Psoas muscle (tissue), 8 donors: ENCODE results near the gene SLC25A44. TPM values are rescaled to one million over a fixed set of nuclear protein-coding genes. Genes with fewer than 3 reads are reported as not detected.
A peak's percentile ranks its signal among the peaks of the same experiment; 100 is the strongest.

Source experiments
- ATAC-seq, 4 donors: fragments of 200-7000 bp; cut with Tn5 transposase; one replicate each; pipeline ENCODE4 v1.9.1; 2020; ENCODE audit warnings: moderate library complexity in 3 of 4, mild to moderate bottlenecking in 2 of 4
- DNase-seq, 2 donors: peaks; one replicate each; pipeline ENCODE4 v3.0.0-alpha.2; 2020
- H3K27ac ChIP-seq: fragments of 200-600 bp; one replicate; pipeline ENCODE4 v1.8.0; 2022
- H3K27me3 ChIP-seq, 3 donors: fragments of 200-600 bp in 1 of 3; one replicate each; pipeline versions ENCODE4 v1.6.1 to v1.8.0; 2013 to 2022; ENCODE audit warnings: low read length in 2 of 3, mild to moderate bottlenecking in 2 of 3, moderate library complexity in 1 of 3; ENCODE audit not compliant: insufficient read depth in 3 of 3
- H3K36me3 ChIP-seq, 2 donors: fragments of 200-600 bp in 1 of 2; one replicate each; pipeline versions ENCODE4 v1.6.1 to v1.8.0; 2013 to 2022; ENCODE audit warnings: low read depth in 1 of 2, mild to moderate bottlenecking in 1 of 2, moderate library complexity in 1 of 2; ENCODE audit not compliant: insufficient read depth in 1 of 2
- H3K4me1 ChIP-seq: fragments of 200-600 bp; one replicate; pipeline ENCODE4 v1.8.0; 2022
- H3K4me3 ChIP-seq: fragments of 200-600 bp; one replicate; pipeline ENCODE4 v1.8.0; 2022; ENCODE audit warnings: mild to moderate bottlenecking
- H3K9me3 ChIP-seq: fragments of 200-600 bp; one replicate; pipeline ENCODE4 v1.8.0; 2022
- WGBS, 3 donors: extraction: QIAGEN DNeasy Blood & Tissue Kit; methylation state at CpG; one replicate each; pipeline versions ENCODE4 v1.1.6 to v1.1.7; 2013; 5-methylcytosine and 5-hydroxymethylcytosine counted together
- intact Hi-C, 2 donors: fragments of 100-400 bp; cut with DNase I; formaldehyde crosslinking; loops; one replicate each; pipeline versions ENCODE4 v1.11.0 to v1.14.2; 2022
- polyA plus RNA-seq, 3 donors: library from polyadenylated mRNA; stranded (reverse); fragments of 200-250 nt; gene quantifications; one replicate each; pipeline ENCODE4 v1.2.3, GENCODE V29; 2013
- total RNA-seq, 4 donors: library from RNA; stranded (reverse); fragmentation: NEBNext Ultra II Directional in 2 of 4; extraction: Animal tissue kit (Norgen Biotek cat#: 25700) in 2 of 4; gene quantifications; one replicate each; pipeline versions ENCODE4 v1.2.1 to v1.2.4, GENCODE V29; 2021 to 2023
- TF ChIP-seq, protein P1 (sequence below): fragments of 200-600 bp; IDR thresholded peaks from one replicate; pipeline ENCODE4 v1.8.0; 2022; ENCODE audit warnings: antibody characterized with exemption
- donor health status: healthy with polysubstance abuse.
- donor health status: DM: no; HTN: no; CAD: no; lungs with moderate emphysema.
- donor health status: Bipolar disorder and iron deficiency.
- donor health status: healthy.
- donor health status: DM: yes; HTN: yes; CAD: no.
- donor health status: DM: no; HTN: no; CAD: no.
- donor health status: DM: no; HTN: no; CAD: no.
- donor health status: DM: yes; HTN: yes; CAD: no.

SLC25A44 gene
- total and polyA plus RNA-seq, 7 donors, result 11.2 to 40.3 (median 21.1) TPM

GRCh38 chr1:156232201-156232894 is 38.4 kb downstream of the SLC25A44 start:
- WGBS, 3 donors, result 74 to 89% (median 78%) methylated on average over 12 of the region's 12 CpGs
- intact Hi-C loops, result no loop called here
- Histone ChIP-seq H3K36me3 (peaks cover 5 to 68% of the 10 kb centered on the region in 2 donors), H3K27ac (no peak overlapping the region), H3K27me3 (no peaks in the 10 kb centered on the region), H3K9me3 (no peaks in the 10 kb centered on the region), H3K4me1 (no peaks in the 10 kb centered on the region), H3K4me3 (no peak overlapping the region)
- TF ChIP-seq, protein P1, sequence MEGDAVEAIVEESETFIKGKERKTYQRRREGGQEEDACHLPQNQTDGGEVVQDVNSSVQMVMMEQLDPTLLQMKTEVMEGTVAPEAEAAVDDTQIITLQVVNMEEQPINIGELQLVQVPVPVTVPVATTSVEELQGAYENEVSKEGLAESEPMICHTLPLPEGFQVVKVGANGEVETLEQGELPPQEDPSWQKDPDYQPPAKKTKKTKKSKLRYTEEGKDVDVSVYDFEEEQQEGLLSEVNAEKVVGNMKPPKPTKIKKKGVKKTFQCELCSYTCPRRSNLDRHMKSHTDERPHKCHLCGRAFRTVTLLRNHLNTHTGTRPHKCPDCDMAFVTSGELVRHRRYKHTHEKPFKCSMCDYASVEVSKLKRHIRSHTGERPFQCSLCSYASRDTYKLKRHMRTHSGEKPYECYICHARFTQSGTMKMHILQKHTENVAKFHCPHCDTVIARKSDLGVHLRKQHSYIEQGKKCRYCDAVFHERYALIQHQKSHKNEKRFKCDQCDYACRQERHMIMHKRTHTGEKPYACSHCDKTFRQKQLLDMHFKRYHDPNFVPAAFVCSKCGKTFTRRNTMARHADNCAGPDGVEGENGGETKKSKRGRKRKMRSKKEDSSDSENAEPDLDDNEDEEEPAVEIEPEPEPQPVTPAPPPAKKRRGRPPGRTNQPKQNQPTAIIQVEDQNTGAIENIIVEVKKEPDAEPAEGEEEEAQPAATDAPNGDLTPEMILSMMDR, result no peak
- DNase-seq, result peak in 1 of 2 donors; percentile 36
- peak; percentile 26 to 62 (median 34) for ATAC-seq

DNA sequence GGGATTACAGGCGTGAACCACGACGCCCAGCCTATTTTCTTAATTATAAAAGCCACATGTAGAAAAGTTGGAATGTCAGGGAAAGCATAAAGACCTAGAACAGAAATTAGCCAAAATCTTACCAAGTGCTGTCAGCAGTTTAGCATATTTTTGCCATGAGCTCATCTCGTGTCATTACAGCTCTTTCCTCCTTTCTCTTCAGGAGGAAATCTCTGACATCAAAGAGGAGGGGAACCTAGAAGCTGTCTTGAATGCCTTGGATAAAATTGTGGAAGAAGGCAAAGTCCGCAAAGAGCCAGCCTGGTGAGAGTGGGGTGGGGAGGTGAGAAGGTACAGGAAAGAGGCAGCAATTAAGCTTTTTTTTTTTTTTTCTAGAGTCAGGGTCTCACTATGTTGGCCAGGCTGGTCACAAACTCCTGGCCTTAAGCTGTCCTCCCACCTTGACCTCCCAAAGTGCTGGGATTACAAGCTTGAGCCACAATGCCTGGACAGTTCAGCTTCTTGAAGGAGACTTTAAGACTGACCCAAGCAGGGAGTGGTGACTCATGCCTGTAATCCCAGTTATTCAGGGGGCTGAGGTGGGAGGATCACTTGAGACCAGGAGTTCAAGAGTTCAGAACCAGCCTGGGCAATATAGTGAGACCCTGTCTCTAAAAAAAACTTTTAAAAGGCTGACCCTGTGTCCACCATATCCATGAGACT is 39.7 kb downstream of the SLC25A44 start:
- peak in 1 of 2 donors; percentile 15 for DNase-seq
- intact Hi-C loops, result no loop called here
- Histone ChIP-seq H3K27me3 (no peaks in the 10 kb centered on the region), H3K4me1 (no peaks in the 10 kb centered on the region), H3K36me3 (peaks cover 11 to 68% of the 10 kb centered on the region in 2 donors), H3K27ac (no peak overlapping the region), H3K4me3 (no peak overlapping the region), H3K9me3 (no peaks in the 10 kb centered on the region)
- ATAC-seq, result no peak
- 81 to 83% (median 81%) methylated on average over 5 of the region's 5 CpGs for WGBS, 3 donors
- TF ChIP-seq, protein P1, result no peak

DNA sequence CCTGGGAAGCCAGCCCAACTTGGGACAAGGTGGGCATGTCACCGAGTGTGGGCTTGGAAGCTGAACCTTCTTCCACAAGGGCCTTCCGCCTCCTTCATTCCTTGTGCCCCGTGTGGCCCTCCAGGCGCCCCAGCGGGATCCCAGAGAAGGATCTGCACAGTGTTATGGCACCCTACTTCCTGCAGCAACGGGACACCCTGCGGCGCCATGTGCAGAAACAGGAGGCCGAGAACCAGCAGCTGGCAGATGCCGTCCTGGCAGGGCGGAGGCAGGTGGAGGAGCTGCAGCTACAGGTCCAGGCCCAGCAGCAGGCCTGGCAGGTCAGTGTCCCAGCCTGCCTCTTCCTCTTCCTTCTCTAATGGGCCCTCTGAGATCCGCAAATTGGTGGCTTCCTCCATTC is 42.3 kb downstream of the SLC25A44 start:
- no peaks in the 10 kb centered on the region for H3K4me1 ChIP-seq
- ATAC-seq, result no peak
- no peak overlapping the region for H3K4me3 ChIP-seq
- H3K27me3 ChIP-seq, result no peaks in the 10 kb centered on the region
- TF ChIP-seq, protein P1, result no peak
- peak in 1 of 2 donors; percentile 35 for DNase-seq
- WGBS, 3 donors, result 91 to 96% (median 94%) methylated on average over 10 to 12 of the region's 12 CpGs
- no peak overlapping the region for H3K27ac ChIP-seq
- no peaks in the 10 kb centered on the region for H3K9me3 ChIP-seq
- intact Hi-C loops, result no loop called here
- peaks cover 11 to 83% of the 10 kb centered on the region in 2 donors for H3K36me3 ChIP-seq

DNA sequence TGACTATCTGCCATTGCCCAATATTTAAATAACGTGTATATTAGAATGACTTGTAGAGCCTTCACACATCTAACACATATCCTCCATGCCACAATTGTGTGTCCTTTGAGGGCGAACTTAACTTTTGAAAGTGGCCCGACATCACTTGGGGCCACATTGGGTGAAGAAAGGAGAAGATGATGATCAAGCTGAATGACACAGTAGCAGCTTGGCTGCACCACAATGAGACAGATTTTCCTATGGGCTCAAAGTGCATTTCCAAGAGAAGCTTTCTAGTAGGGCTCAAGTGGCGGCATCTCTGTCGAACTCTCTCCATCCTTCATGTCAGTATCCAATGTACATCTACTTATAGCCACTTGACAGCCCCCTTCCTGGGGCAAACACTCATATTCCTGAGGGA is 44.3 kb downstream of the SLC25A44 start:
- H3K4me3 ChIP-seq, result no peak overlapping the region
- TF ChIP-seq, protein P1, result no peak
- no peak for DNase-seq
- H3K27ac ChIP-seq, result no peak overlapping the region
- H3K4me1 ChIP-seq, result no peaks in the 10 kb centered on the region
- WGBS, 3 donors, result 94 to 97% (median 97%) methylated on average over 5 of the region's 5 CpGs
- peaks cover 11 to 84% of the 10 kb centered on the region in 2 donors for H3K36me3 ChIP-seq
- ATAC-seq, result no peak
- H3K9me3 ChIP-seq, result no peaks in the 10 kb centered on the region
- no peaks in the 10 kb centered on the region for H3K27me3 ChIP-seq
- intact Hi-C loops, result no loop called here
